Pancreas (tissue), 10 donors: ENCODE measurements around the gene PHACTR3. TPM values are rescaled to one million over a fixed set of nuclear protein-coding genes. Genes with fewer than 3 reads are reported as not detected.

Experiments used
- ATAC-seq, 4 donors: fragments of 200-7000 bp; cut with Tn5 transposase; one replicate each; pipeline versions ENCODE4 v1.8.0 to v1.9.1; 2020; ENCODE audit warnings: mild to moderate bottlenecking in 4 of 4, moderate library complexity in 4 of 4
- DNase-seq, 6 donors: peaks; one replicate each; pipeline ENCODE4 v3.0.0-alpha.2; 2020
- FAIRE-seq: peaks from 2 replicates; lab custom pipeline; 2012; peaks lifted over from hg19 to GRCh38; lab: Jason Lieb, UNC
- H3K27ac ChIP-seq, 4 donors: fragments of 200-600 bp; sonication (generic); 1 replicate in 3 of 4; 2 replicates in 1 of 4; pipeline versions ENCODE4 v1.5.0 to v1.8.0; 2020
- H3K27me3 ChIP-seq, 4 donors: fragments of 200-600 bp; one replicate each; pipeline ENCODE4 v1.8.0; 2021
- H3K36me3 ChIP-seq, 3 donors: fragments of 200-600 bp; sonication (generic) in 1 of 3; one replicate each; pipeline versions ENCODE4 v1.5.0 to v1.8.0; 2020 to 2021
- H3K4me1 ChIP-seq, 3 donors: fragments of 200-600 bp; one replicate each; pipeline ENCODE4 v1.8.0; 2021
- H3K4me3 ChIP-seq, 4 donors: fragments of 200-600 bp; sonication (generic) in 2 of 4; one replicate each; pipeline versions ENCODE4 v1.5.0 to v1.8.0; 2020 to 2021
- H3K9me3 ChIP-seq, 4 donors: fragments of 200-600 bp; one replicate each; pipeline ENCODE4 v1.8.0; 2021
- WGBS, 2 donors: extraction: QIAGEN DNeasy Blood & Tissue Kit; methylation state at CpG; one replicate each; pipeline ENCODE4 v1.1.7; 2013; 5-methylcytosine and 5-hydroxymethylcytosine counted together
- intact Hi-C, 3 donors: fragments of 100-400 bp; cut with DNase I; formaldehyde crosslinking; loops; one replicate each; pipeline versions ENCODE4 v1.11.1 to v1.14.2; 2022
- polyA plus RNA-seq, 2 donors: library from polyadenylated mRNA; stranded (reverse); fragments of 200-250 nt; gene quantifications; one replicate each; pipeline ENCODE4 v1.2.3, GENCODE V29; 2013
- total RNA-seq, 6 donors: library from RNA; stranded (reverse); fragmentation: NEBNext Ultra II Directional in 4 of 6; extraction: Animal tissue kit (Norgen Biotek cat#: 25700) in 4 of 6; gene quantifications; one replicate each; pipeline versions ENCODE4 v1.2.1 to v1.2.4, GENCODE V29; 2021 to 2023
- TF ChIP-seq, protein P1 (sequence below), 4 donors: fragments of 200-600 bp; sonication (generic) in 3 of 4; IDR thresholded peaks; one replicate each; pipeline versions ENCODE4 v1.5.0 to v1.8.0; 2021; ENCODE audit warnings: antibody characterized with exemption in 4 of 4
- donor health status: healthy with polysubstance abuse.
- donor health status: DM: no; HTN: no; CAD: no; lungs with moderate emphysema.
- donor health status: DM: no; HTN: no; CAD: no.
- donor health status: control.
- donor health status: control.
- donor health status: Bipolar disorder and iron deficiency.
- donor health status: DM: yes; HTN: yes; CAD: no.
- donor health status: DM: no; HTN: no; CAD: no.
- donor health status: DM: no; HTN: no; CAD: no.
- donor health status: DM: yes; HTN: yes; CAD: no.

The PHACTR3 gene
- total and polyA plus RNA-seq, 8 donors: 0.14 to 1.5 (median 0.35) TPM; not detected in 3

DNA sequence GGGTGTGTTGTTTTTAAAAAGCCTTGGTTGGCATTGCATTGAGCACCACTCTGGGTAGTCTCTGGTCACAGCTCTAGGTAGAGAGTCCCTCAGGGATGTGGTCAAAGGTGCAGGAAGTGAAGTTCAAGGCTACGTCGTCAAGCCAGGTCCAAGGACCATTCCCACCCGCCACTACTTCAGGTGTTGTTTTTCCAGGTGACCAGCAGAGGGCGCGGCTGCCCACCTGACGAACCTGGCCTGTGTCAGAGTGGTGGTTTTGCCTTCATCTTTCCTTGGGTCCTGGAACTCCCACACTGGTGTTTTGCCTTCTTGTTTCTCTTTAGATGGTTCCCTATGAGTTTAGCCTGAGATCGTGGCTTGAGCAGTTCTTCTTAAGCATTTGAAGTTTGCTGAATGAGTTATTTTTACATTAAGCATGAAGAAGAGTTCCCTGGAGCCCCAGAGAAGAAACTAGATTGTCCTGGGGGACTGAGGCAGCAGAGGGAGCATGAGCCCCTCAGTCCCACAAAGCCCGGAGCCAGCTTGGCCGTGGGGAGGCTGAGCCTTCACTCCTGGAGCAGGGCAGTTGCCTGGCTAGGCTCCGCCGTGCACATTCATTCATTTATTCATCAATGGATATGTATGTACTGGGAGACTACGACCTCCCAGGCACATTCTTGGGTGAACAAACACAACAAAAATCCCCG is 5.6 kb upstream of the PHACTR3 start:
- FAIRE-seq (no peak), ATAC-seq (peak in 3 of 4 donors; percentile 67 to 74 (median 71)), DNase-seq (peak in 2 of 6 donors; percentile 22 to 73)
- TF ChIP-seq, protein P1, sequence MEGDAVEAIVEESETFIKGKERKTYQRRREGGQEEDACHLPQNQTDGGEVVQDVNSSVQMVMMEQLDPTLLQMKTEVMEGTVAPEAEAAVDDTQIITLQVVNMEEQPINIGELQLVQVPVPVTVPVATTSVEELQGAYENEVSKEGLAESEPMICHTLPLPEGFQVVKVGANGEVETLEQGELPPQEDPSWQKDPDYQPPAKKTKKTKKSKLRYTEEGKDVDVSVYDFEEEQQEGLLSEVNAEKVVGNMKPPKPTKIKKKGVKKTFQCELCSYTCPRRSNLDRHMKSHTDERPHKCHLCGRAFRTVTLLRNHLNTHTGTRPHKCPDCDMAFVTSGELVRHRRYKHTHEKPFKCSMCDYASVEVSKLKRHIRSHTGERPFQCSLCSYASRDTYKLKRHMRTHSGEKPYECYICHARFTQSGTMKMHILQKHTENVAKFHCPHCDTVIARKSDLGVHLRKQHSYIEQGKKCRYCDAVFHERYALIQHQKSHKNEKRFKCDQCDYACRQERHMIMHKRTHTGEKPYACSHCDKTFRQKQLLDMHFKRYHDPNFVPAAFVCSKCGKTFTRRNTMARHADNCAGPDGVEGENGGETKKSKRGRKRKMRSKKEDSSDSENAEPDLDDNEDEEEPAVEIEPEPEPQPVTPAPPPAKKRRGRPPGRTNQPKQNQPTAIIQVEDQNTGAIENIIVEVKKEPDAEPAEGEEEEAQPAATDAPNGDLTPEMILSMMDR (IDR thresholded peaks at IDR 0.05): peak; percentile 63 to 71 (median 64)
- H3K36me3 ChIP-seq: no peaks in the 10 kb centered on the region
- no peaks in the 10 kb centered on the region for H3K4me1 ChIP-seq
- H3K9me3 ChIP-seq: no peaks in the 10 kb centered on the region
- WGBS, 2 donors: 14 to 17% methylated on average over 13 of the region's 13 CpGs
- intact Hi-C loops: no loop called here
- H3K27me3 ChIP-seq: peaks cover 0 to 26% (median 0%) of the 10 kb centered on the region in 4 donors
- no peak overlapping the region for H3K4me3 ChIP-seq
- H3K27ac ChIP-seq: no peak overlapping the region

DNA sequence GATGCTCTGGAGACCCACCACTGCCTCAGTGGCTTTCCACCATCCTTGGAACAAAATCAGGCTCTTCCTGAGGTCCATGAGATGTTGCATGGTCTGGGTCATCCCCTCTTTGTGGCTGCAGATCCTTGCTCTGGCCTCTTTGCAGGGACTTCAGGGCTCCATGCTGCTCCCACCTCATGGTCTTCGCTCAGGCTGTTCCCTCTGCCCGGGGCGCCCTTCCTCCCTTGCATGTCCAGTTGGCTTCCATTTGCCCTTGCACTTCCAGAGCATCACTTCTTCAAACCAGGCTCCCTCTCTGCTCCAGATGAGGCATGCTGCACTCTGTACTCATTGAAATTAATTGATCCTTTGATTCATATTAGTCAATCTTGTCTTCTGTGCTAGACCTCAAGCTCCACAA is 4.4 kb upstream of the PHACTR3 start:
- TF ChIP-seq, protein P1 (IDR thresholded peaks at IDR 0.05): no peak
- H3K4me3 ChIP-seq: no peak overlapping the region
- FAIRE-seq (no peak), ATAC-seq (no peak), DNase-seq (peak in 1 of 6 donors; percentile 23)
- peaks cover 0 to 22% (median 0%) of the 10 kb centered on the region in 4 donors for H3K27me3 ChIP-seq
- 61 to 64% methylated on average over 3 of the region's 3 CpGs for WGBS, 2 donors
- no peaks in the 10 kb centered on the region for H3K36me3 ChIP-seq
- H3K4me1 ChIP-seq: no peaks in the 10 kb centered on the region
- H3K27ac ChIP-seq: no peak overlapping the region
- H3K9me3 ChIP-seq: no peaks in the 10 kb centered on the region
- intact Hi-C loops: loop anchor here in 2 of 3 donors (5.0 to 10.0 kb wide), 2 partner anchors 147 to 155 kb away; no protein-coding TSS in a partner anchor

- ATAC-seq (no peak), DNase-seq (peak in 1 of 6 donors; percentile 20), FAIRE-seq (no peak)
- WGBS, 2 donors: 56 to 64% methylated on average over 5 of the region's 5 CpGs
- Histone ChIP-seq H3K4me1 (no peaks in the 10 kb centered on the region), H3K27ac (no peak overlapping the region), H3K36me3 (no peaks in the 10 kb centered on the region), H3K4me3 (no peak overlapping the region), H3K27me3 (peaks cover 0 to 21% (median 0%) of the 10 kb centered on the region in 4 donors), H3K9me3 (no peaks in the 10 kb centered on the region)
- TF ChIP-seq, protein P1 (IDR thresholded peaks at IDR 0.05): no peak
- intact Hi-C loops: loop anchor here in 2 of 3 donors (5.0 to 10.0 kb wide), 2 partner anchors 147 to 154 kb away; no protein-coding TSS in a partner anchor
These were observed 3.9 kb upstream of the PHACTR3 start for GRCh38 chr20:59600472-59600871.

GRCh38 chr20:59602546-59603080 is 1.7 kb upstream of the PHACTR3 start:
- peaks cover 0 to 21% (median 0%) of the 10 kb centered on the region in 4 donors for H3K27me3 ChIP-seq
- no peak for FAIRE-seq
- intact Hi-C loops: loop anchor here in 2 of 3 donors (5.0 to 10.0 kb wide), 2 partner anchors 145 to 152 kb away; no protein-coding TSS in a partner anchor

More at GRCh38 chr20:59602546-59603080, 1.7 kb upstream of the PHACTR3 start:
- DNase-seq (peak in 1 of 6 donors; percentile 30), ATAC-seq (no peak)
- no peaks in the 10 kb centered on the region for H3K4me1 ChIP-seq
- TF ChIP-seq, protein P1 (IDR thresholded peaks at IDR 0.05): no peak
- no peak overlapping the region for H3K27ac ChIP-seq
- H3K36me3 ChIP-seq: no peaks in the 10 kb centered on the region
- no peaks in the 10 kb centered on the region for H3K9me3 ChIP-seq
- WGBS, 2 donors: 48 to 56% methylated on average over 3 of the region's 3 CpGs
- no peak overlapping the region for H3K4me3 ChIP-seq
